Keratinocyte (primary cell): ENCODE measurements around the gene PAFAH1B2. TPM values are rescaled to one million over a fixed set of nuclear protein-coding genes. Genes with fewer than 3 reads are reported as not detected.

Source experiments
- DNase-seq: peaks from one replicate; pipeline ENCODE4 v3.0.0-alpha.2; 2011; ENCODE audit warnings: low read depth, missing footprints, low spot score
- FAIRE-seq: peaks from 2 replicates; lab custom pipeline; 2011; peaks lifted over from hg19 to GRCh38; lab: Jason Lieb, UNC
- H2AFZ ChIP-seq: 2 replicates; pipeline ENCODE4 v1.6.0; 2012; ENCODE audit warnings: low read length, control low read depth, inconsistent platforms; ENCODE audit not compliant: control insufficient read depth
- H3K27ac ChIP-seq: 2 replicates; pipeline ENCODE4 v1.5.1; 2011; ENCODE audit warnings: low read length; ENCODE audit not compliant: control insufficient read depth, insufficient read depth
- H3K27me3 ChIP-seq: 3 replicates; pipeline ENCODE4 v1.6.0; 2011; ENCODE audit warnings: low read length; ENCODE audit not compliant: control insufficient read depth, insufficient read depth; ENCODE audit errors: extremely low read depth
- H3K36me3 ChIP-seq, 2 experiments: 2 replicates in 1 of 2; 3 replicates in 1 of 2; pipeline ENCODE4 v1.5.1; 2011; ENCODE audit warnings: low read length in 2 of 2, mild to moderate bottlenecking in 1 of 2; ENCODE audit not compliant: control insufficient read depth in 2 of 2, insufficient read depth in 2 of 2; ENCODE audit errors: extremely low read depth in 1 of 2
- H3K4me1 ChIP-seq: 3 replicates; pipeline ENCODE4 v1.5.1; 2011; ENCODE audit warnings: low read length; ENCODE audit not compliant: control insufficient read depth, insufficient read depth; ENCODE audit errors: extremely low read depth
- H3K4me2 ChIP-seq: 3 replicates; pipeline ENCODE4 v1.6.0; 2011; ENCODE audit warnings: low read depth, low read length; ENCODE audit not compliant: control insufficient read depth, insufficient read depth; ENCODE audit errors: extremely low read depth
- H3K4me3 ChIP-seq, 3 experiments: fragments of 200-600 bp in 1 of 3; sonication (generic) in 1 of 3; 2 replicates in 2 of 3; 3 replicates in 1 of 3; pipeline ENCODE4 v1.5.1; 2011 to 2016; ENCODE audit warnings: low read length in 3 of 3, mild to moderate bottlenecking in 3 of 3, control low read depth in 2 of 3, inconsistent platforms in 1 of 3, low read depth in 1 of 3, mixed read lengths in 1 of 3, mixed run types in 1 of 3, moderate library complexity in 1 of 3; ENCODE audit not compliant: control insufficient read depth in 2 of 3, insufficient read depth in 2 of 3; ENCODE audit errors: extremely low read depth in 1 of 3
- H3K79me2 ChIP-seq: 2 replicates; pipeline ENCODE4 v1.6.0; 2012; ENCODE audit warnings: low read length; ENCODE audit not compliant: control insufficient read depth, insufficient read depth
- H3K9ac ChIP-seq: 3 replicates; pipeline ENCODE4 v1.6.0; 2011; ENCODE audit warnings: low read length; ENCODE audit not compliant: control insufficient read depth, insufficient read depth; ENCODE audit errors: extremely low read depth
- H3K9me1 ChIP-seq: 3 replicates; pipeline ENCODE4 v1.6.0; 2011; ENCODE audit warnings: low read length; ENCODE audit not compliant: control insufficient read depth, insufficient read depth; ENCODE audit errors: extremely low read depth
- H3K9me3 ChIP-seq: 2 replicates; pipeline ENCODE4 v1.5.1; 2012; ENCODE audit warnings: low read depth, low read length; ENCODE audit not compliant: control insufficient read depth
- H4K20me1 ChIP-seq: 3 replicates; pipeline ENCODE4 v1.6.0; 2011; ENCODE audit warnings: low read length; ENCODE audit not compliant: control insufficient read depth, insufficient read depth; ENCODE audit errors: extremely low read depth
- EZH2 ChIP-seq: IDR thresholded peaks from one replicate; pipeline ENCODE4 v1.6.1; 2012; ENCODE audit warnings: inconsistent platforms, mild to moderate bottlenecking, low read length, moderate library complexity
- dilution Hi-C: fragments of 300-500 bp; cut with MboI; formaldehyde crosslinking; loops from one replicate; pipeline ENCODE4 v1.7.0; 2020; ENCODE audit warnings: low sequenced_read_pairs; ENCODE audit not compliant: extremely low pct_ligation_motif_present
- polyA plus RNA-seq, 5 experiments: library from polyadenylated mRNA; depleted of rRNA in 3 of 5; stranded (reverse) in 3 of 5; stranded (forward) in 1 of 5; unstranded in 1 of 5; fragments of >200 nt; gene quantifications; 1 replicate in 1 of 5; 2 replicates in 3 of 5; 3 replicates in 1 of 5; pipeline versions ENCODE4 v1.2.1 to v1.2.3, GENCODE V29; 2011 to 2012; ENCODE audit warnings: missing spikeins in 2 of 5, low read depth in 1 of 5, low replicate concordance in 1 of 5
- TF ChIP-seq, protein P1 (sequence below), 3 experiments: IDR thresholded peaks in 1 of 3; conservative IDR thresholded peaks in 1 of 3; optimal IDR thresholded peaks in 1 of 3; 2 replicates in 2 of 3; 3 replicates in 1 of 3; pipeline versions ENCODE3 to v1.5.1; 2011; ENCODE audit warnings: low read length in 3 of 3, mild to moderate bottlenecking in 3 of 3, moderate library complexity in 2 of 3, control low read depth in 1 of 3, inconsistent platforms in 1 of 3; ENCODE audit not compliant: insufficient read depth in 2 of 3; ENCODE audit errors: extremely low read depth in 1 of 3

The PAFAH1B2 gene
- polyA plus RNA-seq, 1 donor (not counting 4 experiments of a cell fraction or from before 2014, with no cell fraction given): 76.4 TPM

DNA sequence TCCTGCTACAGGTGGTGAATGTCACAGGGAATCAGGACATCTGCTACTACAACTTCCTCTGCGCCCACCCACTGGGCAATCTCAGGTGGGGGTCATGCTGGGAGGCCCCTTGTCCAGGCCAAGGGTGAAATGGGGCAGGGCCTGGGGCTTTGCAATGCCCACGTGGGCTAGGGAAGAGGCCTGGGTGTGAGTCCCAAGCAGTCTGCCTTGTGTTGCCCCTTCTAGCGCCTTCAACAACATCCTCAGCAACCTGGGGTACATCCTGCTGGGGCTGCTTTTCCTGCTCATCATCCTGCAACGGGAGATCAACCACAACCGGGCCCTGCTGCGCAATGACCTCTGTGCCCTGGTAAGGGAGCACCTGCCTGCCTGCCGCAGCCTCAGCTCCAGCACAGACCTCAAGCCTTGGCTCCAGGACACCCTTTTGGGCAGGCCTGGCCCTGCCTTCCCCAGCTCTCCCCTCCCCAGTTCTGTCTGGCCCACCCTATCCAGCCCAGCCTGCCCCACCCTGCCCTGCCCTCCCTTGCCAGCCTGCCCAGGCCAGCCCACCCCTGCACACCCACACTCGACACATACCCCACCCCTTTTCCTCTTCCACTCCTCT lies 46.0 kb downstream of the PAFAH1B2 start:
- no peaks in the 10 kb centered on the region for H3K9me3 ChIP-seq
- TF ChIP-seq, protein P1, sequence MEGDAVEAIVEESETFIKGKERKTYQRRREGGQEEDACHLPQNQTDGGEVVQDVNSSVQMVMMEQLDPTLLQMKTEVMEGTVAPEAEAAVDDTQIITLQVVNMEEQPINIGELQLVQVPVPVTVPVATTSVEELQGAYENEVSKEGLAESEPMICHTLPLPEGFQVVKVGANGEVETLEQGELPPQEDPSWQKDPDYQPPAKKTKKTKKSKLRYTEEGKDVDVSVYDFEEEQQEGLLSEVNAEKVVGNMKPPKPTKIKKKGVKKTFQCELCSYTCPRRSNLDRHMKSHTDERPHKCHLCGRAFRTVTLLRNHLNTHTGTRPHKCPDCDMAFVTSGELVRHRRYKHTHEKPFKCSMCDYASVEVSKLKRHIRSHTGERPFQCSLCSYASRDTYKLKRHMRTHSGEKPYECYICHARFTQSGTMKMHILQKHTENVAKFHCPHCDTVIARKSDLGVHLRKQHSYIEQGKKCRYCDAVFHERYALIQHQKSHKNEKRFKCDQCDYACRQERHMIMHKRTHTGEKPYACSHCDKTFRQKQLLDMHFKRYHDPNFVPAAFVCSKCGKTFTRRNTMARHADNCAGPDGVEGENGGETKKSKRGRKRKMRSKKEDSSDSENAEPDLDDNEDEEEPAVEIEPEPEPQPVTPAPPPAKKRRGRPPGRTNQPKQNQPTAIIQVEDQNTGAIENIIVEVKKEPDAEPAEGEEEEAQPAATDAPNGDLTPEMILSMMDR (optimal IDR thresholded peaks at IDR 0.05 in 1 of 3, IDR thresholded peaks at IDR 0.05 in 1 of 3, conservative IDR thresholded peaks at IDR 0.05 in 1 of 3; ENCODE audit: extremely low read depth in 1 of 3, insufficient read depth in 2 of 3, low read length in 3 of 3): no peak
- TF ChIP-seq EZH2: no peak
- dilution Hi-C loops: no loop called here
- H3K36me3 ChIP-seq: peaks cover 9 to 35% of the 10 kb centered on the region in 2 experiments
- DNase-seq: no peak
- no peak overlapping the region for H3K4me3 ChIP-seq
- no peak overlapping the region for H3K4me2 ChIP-seq
- H3K27ac ChIP-seq: no peak overlapping the region
- H3K79me2 ChIP-seq: no peaks in the 10 kb centered on the region
- no peak overlapping the region for H2AFZ ChIP-seq
- no peaks in the 10 kb centered on the region for H4K20me1 ChIP-seq
- H3K9ac ChIP-seq: no peak overlapping the region
- no peaks in the 10 kb centered on the region for H3K9me1 ChIP-seq
- FAIRE-seq: no peak
- H3K27me3 ChIP-seq: no peaks in the 10 kb centered on the region
- peaks cover 7% of the 10 kb centered on the region for H3K4me1 ChIP-seq

DNA sequence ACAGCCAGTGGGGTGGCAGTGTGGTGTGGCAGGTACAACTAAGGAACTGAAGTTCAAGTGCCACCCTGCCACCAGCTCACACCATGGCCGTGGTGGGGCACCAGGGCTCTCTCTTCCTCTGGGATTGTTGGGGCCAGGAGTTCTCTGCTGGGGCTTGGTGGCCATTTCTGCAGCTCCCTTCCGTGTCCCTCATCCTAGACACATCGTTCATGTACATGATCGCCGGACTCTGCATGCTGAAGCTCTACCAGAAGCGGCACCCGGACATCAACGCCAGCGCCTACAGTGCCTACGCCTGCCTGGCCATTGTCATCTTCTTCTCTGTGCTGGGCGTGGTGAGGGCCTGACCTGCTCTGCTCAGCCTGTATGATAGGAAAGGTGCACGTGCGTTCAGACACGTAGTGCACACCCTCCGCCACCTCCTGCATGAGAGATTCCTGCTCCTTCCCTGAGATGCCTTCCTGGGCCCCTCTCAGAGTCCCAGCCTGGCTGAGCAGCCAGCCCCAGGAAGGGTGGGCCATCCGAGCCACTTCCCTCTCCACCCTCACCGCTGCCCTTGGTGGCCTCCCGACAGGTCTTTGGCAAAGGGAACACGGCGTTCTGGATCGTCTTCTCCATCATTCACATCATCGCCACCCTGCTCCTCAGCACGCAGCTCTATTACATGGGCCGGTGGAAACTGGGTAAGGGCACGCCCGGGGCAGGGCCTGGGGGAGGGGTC lies 47.8 kb downstream of the PAFAH1B2 start:
- H4K20me1 ChIP-seq: no peaks in the 10 kb centered on the region
- FAIRE-seq (no peak), DNase-seq (no peak)
- H3K4me1 ChIP-seq: peaks cover 7% of the 10 kb centered on the region
- no peaks in the 10 kb centered on the region for H3K79me2 ChIP-seq
- H3K9me1 ChIP-seq: no peaks in the 10 kb centered on the region
- H3K4me2 ChIP-seq: no peak overlapping the region
- no peaks in the 10 kb centered on the region for H3K9me3 ChIP-seq
- peaks cover 6 to 34% of the 10 kb centered on the region in 2 experiments for H3K36me3 ChIP-seq
- dilution Hi-C loops: no loop called here
- H3K4me3 ChIP-seq: no peak overlapping the region
- no peak overlapping the region for H3K9ac ChIP-seq
- TF ChIP-seq EZH2: no peak
- TF ChIP-seq, protein P1 (optimal IDR thresholded peaks at IDR 0.05 in 1 of 3, IDR thresholded peaks at IDR 0.05 in 1 of 3, conservative IDR thresholded peaks at IDR 0.05 in 1 of 3; ENCODE audit: extremely low read depth in 1 of 3, insufficient read depth in 2 of 3, low read length in 3 of 3): no peak
- no peaks in the 10 kb centered on the region for H3K27me3 ChIP-seq
- H3K27ac ChIP-seq: no peak overlapping the region
- no peak overlapping the region for H2AFZ ChIP-seq
